Kidney (tissue), 14 donors: Measurements from ENCODE around the gene NFKB2. TPM values are rescaled to one million over a fixed set of nuclear protein-coding genes. Genes with fewer than 3 reads are reported as not detected.

ENCODE experiments used
- DNase-seq, 5 donors: peaks; one replicate each; pipeline ENCODE4 v3.0.0-alpha.2; 2013 to 2020
- FAIRE-seq: peaks from 2 replicates; lab custom pipeline; 2012; peaks lifted over from hg19 to GRCh38; lab: Jason Lieb, UNC
- H3K27ac ChIP-seq, 2 donors: one replicate each; pipeline ENCODE4 v1.7.0; 2013; ENCODE audit warnings: low read depth in 2 of 2, low read length in 2 of 2, inconsistent platforms in 1 of 2
- H3K27me3 ChIP-seq: one replicate; pipeline ENCODE4 v1.7.1; 2013; ENCODE audit warnings: low read length, inconsistent platforms; ENCODE audit not compliant: control insufficient read depth, insufficient read depth
- H3K36me3 ChIP-seq, 3 donors: one replicate each; pipeline versions ENCODE4 v1.7.0 to v1.7.1; 2013; ENCODE audit warnings: low read length in 3 of 3, control low read depth in 1 of 3, inconsistent platforms in 1 of 3; ENCODE audit not compliant: insufficient read depth in 3 of 3, control insufficient read depth in 2 of 3
- H3K4me1 ChIP-seq, 3 donors: one replicate each; pipeline versions ENCODE4 v1.7.0 to v1.7.1; 2013; ENCODE audit warnings: low read length in 3 of 3, inconsistent platforms in 1 of 3, low read depth in 1 of 3; ENCODE audit not compliant: control insufficient read depth in 2 of 3, insufficient read depth in 2 of 3
- H3K4me3 ChIP-seq, 3 donors: one replicate each; pipeline versions ENCODE4 v1.7.0 to v1.8.1; 2013; ENCODE audit warnings: low read length in 3 of 3, control low read depth in 1 of 3, inconsistent platforms in 1 of 3
- H3K9ac ChIP-seq, 3 donors: one replicate each; pipeline versions ENCODE4 v1.7.0 to v1.7.1; 2013; ENCODE audit warnings: low read length in 3 of 3, control low read depth in 1 of 3, inconsistent platforms in 1 of 3
- H3K9me3 ChIP-seq, 3 donors: one replicate each; pipeline versions ENCODE4 v1.7.0 to v1.7.1; 2013; ENCODE audit warnings: low read length in 3 of 3, control low read depth in 1 of 3, inconsistent platforms in 1 of 3; ENCODE audit not compliant: control insufficient read depth in 2 of 3, insufficient read depth in 1 of 3
- intact Hi-C: fragments of 100-400 bp; cut with DNase I; formaldehyde crosslinking; loops from one replicate; pipeline ENCODE4 v1.11.1; 2022
- polyA plus RNA-seq: library from polyadenylated mRNA; stranded (reverse); fragments of 350-450 nt; fragmentation: Illumina TruSeq; extraction: RNeasy Lipid Tissue Mini Kit (QIAGEN cat#74804); gene quantifications from one replicate; pipeline ENCODE4 v1.2.3, GENCODE V29; 2014; ENCODE audit warnings: low read depth, low replicate concordance; ENCODE audit not compliant: insufficient read depth
- total RNA-seq: library from RNA; stranded (reverse); fragmentation: NEBNext Ultra II Directional; extraction: Animal tissue kit (Norgen Biotek cat#: 25700); gene quantifications from one replicate; pipeline ENCODE4 v1.2.1, GENCODE V29; 2021
- TF ChIP-seq, protein P1 (sequence below): IDR thresholded peaks from 3 replicates; pipeline ENCODE4 v1.5.1; 2012; ENCODE audit warnings: mild to moderate bottlenecking, moderate library complexity, borderline replicate concordance; ENCODE audit not compliant: insufficient read depth; ENCODE audit errors: extremely low read depth
- donor health status: control.
- donor health status: control.
- donor health status: control.
- donor health status: control.
- donor health status: control.
- donor health status: DM: yes; HTN: yes; CAD: no.
- donor health status: Normal renal cell carcinoma (clear cell type).

Gene NFKB2
- total and polyA plus RNA-seq, 2 donors from 2014 or later = 14.0 to 62.7 TPM

GRCh38 chr10:102420181-102420713 lies 24.7 kb downstream of the NFKB2 start:
- H3K27me3 ChIP-seq = peaks cover 3% of the 10 kb centered on the region
- intact Hi-C loops = no loop called here
- H3K4me1 ChIP-seq = peaks cover 0 to 29% (median 11%) of the 10 kb centered on the region in 3 donors
- H3K27ac ChIP-seq = peak overlapping the region; percentile 80 to 93
- FAIRE-seq (no peak), DNase-seq (peak in 1 of 5 donors; percentile 68)
- H3K9me3 ChIP-seq = no peaks in the 10 kb centered on the region
- TF ChIP-seq, protein P1, sequence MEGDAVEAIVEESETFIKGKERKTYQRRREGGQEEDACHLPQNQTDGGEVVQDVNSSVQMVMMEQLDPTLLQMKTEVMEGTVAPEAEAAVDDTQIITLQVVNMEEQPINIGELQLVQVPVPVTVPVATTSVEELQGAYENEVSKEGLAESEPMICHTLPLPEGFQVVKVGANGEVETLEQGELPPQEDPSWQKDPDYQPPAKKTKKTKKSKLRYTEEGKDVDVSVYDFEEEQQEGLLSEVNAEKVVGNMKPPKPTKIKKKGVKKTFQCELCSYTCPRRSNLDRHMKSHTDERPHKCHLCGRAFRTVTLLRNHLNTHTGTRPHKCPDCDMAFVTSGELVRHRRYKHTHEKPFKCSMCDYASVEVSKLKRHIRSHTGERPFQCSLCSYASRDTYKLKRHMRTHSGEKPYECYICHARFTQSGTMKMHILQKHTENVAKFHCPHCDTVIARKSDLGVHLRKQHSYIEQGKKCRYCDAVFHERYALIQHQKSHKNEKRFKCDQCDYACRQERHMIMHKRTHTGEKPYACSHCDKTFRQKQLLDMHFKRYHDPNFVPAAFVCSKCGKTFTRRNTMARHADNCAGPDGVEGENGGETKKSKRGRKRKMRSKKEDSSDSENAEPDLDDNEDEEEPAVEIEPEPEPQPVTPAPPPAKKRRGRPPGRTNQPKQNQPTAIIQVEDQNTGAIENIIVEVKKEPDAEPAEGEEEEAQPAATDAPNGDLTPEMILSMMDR = no peak
- H3K36me3 ChIP-seq = peaks cover 0 to 11% (median 0%) of the 10 kb centered on the region in 3 donors
- peak overlapping the region; percentile 63 to 95 (median 89) for H3K9ac ChIP-seq
- peak overlapping the region; percentile 78 to 98 (median 96) for H3K4me3 ChIP-seq

GRCh38 chr10:102420714-102421506 lies 25.4 kb downstream of the NFKB2 start, which contains the start of gene FBXL15:
Gene FBXL15 (plus strand): TSS chr10:102420836. CDS start chr10:102421130, 294 bp downstream.
- FAIRE-seq = no peak
- TF ChIP-seq, protein P1 = no peak
- Histone ChIP-seq H3K36me3 (peaks cover 0 to 11% (median 0%) of the 10 kb centered on the region in 3 donors), H3K27me3 (peaks cover 3% of the 10 kb centered on the region), H3K9me3 (no peaks in the 10 kb centered on the region), H3K4me3 (peak within 1 kb of the TSS; percentile 78 to 98 (median 96)), H3K4me1 (peaks cover 0 to 29% (median 11%) of the 10 kb centered on the region in 3 donors), H3K27ac (peak within 1 kb of the TSS; percentile 80 to 93), H3K9ac (peak within 1 kb of the TSS; percentile 81 to 95 (median 89))
- DNase-seq = peak; percentile 97 to 99 (median 99)
- intact Hi-C loops = no loop called here

- Histone ChIP-seq H3K4me1 (peaks cover 0 to 29% (median 11%) of the 10 kb centered on the region in 3 donors), H3K9ac (peak overlapping the region; percentile 30 to 81 (median 74)), H3K9me3 (no peaks in the 10 kb centered on the region), H3K27ac (peak overlapping the region; percentile 80 to 93), H3K27me3 (peaks cover 3% of the 10 kb centered on the region), H3K4me3 (peak overlapping the region; percentile 78 to 98 (median 96)), H3K36me3 (peaks cover 0 to 11% (median 0%) of the 10 kb centered on the region in 3 donors)
- TF ChIP-seq, protein P1 = no peak
- FAIRE-seq (no peak), DNase-seq (no peak)
- intact Hi-C loops = no loop called here
Observed at GRCh38 chr10:102421507-102421756, 25.9 kb downstream of the NFKB2 start.
